ENCODE data around the gene PIH1D1. TPM values are rescaled to one million over a fixed set of nuclear protein-coding genes. Genes with fewer than 3 reads are reported as not detected.
"Not testable (repeated sequence)": the region's sequence is repeated elsewhere in the genome, so short reads cannot be mapped to it uniquely, and the experiment has no call there.

The PIH1D1 gene
- total RNA-seq, 1 experiment from 2014 or later = 153 TPM

DNA sequence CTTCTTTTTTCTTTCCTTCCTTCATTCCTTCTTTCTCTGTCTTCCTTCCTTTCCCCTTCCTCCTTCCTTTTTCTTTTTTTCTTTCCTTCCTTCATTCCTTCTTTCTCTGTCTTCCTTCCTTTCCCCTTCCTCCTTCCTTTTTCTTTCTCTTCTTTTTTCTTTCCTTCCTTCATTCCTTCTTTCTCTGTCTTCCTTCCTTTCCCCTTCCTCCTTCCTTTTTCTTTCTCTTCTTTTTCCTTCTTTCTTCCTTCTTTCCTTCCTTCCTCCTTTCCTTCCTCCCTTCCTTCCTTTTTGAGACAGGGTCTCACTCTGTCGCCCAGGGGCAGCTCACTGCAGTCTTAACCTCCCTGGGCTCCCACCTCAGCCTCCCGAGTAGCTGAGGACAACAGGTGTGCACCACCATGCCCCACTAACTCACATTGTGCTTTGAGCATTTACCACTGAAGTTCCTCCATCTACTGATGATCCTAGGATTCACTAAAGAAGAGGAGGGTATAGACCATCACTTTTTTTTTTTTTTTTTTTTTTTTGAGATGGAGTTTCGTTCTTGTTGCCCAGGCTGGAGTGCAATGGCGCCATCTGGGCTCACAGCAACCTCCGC, 7.4 kb downstream of the PIH1D1 start:
- Mint-ChIP-seq H3K27me3 (ENCODE audit: low read depth) (peaks cover 32% of the 10 kb centered on the region), H3K36me3 (peaks cover 15% of the 10 kb centered on the region), H3K4me3 (peak overlapping the region; percentile 63), H3K27ac (peak overlapping the region; percentile 87), H3K4me1 (peaks cover 37% of the 10 kb centered on the region)
- not testable (repeated sequence) for ATAC-seq; H3K9me3 Mint-ChIP-seq; DNase-seq (ENCODE audit: low spot score)
- ChIA-PET POLR2A (interaction anchor here (0.7 kb wide), 1 partner anchor 53 kb away, joined by 5 read pairs; no protein-coding TSS in a partner anchor), CTCF (interaction anchor here (0.6 to 2.7 kb wide), 12 partner anchors 9 to 1921 kb away, joined by 3 to 20 read pairs (median 5); partner anchors contain the start of genes ALDH16A1 and DKKL1)
- TF ChIP-seq, protein P1, sequence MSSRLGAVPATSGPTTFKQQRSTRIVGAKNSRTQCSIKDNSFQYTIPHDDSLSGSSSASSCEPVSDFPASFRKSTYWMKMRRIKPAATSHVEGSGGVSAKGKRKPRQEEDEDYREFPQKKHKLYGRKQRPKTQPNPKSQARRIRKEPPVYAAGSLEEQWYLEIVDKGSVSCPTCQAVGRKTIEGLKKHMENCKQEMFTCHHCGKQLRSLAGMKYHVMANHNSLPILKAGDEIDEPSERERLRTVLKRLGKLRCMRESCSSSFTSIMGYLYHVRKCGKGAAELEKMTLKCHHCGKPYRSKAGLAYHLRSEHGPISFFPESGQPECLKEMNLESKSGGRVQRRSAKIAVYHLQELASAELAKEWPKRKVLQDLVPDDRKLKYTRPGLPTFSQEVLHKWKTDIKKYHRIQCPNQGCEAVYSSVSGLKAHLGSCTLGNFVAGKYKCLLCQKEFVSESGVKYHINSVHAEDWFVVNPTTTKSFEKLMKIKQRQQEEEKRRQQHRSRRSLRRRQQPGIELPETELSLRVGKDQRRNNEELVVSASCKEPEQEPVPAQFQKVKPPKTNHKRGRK (CRISPR knock-in tag; IDR thresholded peaks at IDR 0.05; ENCODE audit: borderline replicate concordance) = 0 out of 2 replicates have a peak, but pooled peaks have one; percentile 23

DNA sequence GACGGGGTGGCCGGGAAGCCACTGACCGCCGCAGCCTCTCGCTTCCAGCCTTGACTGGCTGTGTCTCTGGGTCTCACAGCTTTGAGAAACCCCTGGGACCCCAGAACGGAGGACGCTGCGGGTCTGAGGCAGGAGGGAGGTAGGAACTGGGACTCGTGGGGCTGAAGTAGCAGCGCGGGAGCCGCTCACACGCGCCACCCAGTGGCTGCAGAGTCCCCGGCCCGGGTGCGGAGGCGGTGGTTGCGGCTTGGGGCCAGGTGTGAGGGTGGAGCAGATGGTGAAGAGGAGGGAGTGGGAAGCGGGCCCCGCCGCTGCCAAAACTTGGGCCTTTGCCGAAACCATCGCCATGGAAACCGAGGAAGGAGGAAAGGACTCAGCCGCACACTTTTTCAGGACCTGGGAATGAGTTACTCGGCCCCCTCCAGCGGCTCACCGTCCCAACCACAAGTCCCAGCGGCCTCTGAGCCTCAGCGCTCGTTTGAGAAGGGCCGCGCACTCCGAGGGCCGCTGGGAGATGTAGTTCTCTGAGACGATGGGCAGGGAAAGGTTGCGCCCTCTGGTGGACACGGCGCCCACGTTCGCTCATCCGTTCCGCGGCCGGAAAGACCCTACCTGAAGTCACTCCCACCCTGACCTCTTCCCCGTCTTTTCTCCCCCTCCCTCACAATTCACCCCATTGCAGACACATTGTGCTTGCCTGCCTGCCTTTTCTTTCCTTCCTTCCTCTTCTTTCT, 8.1 kb downstream of the PIH1D1 start:
- Mint-ChIP-seq H3K4me3 (peak overlapping the region; percentile 63), H3K36me3 (peaks cover 9% of the 10 kb centered on the region), H3K27ac (no peak overlapping the region), H3K9me3 (no peaks in the 10 kb centered on the region), H3K4me1 (peaks cover 35% of the 10 kb centered on the region), H3K27me3 (ENCODE audit: low read depth) (peaks cover 39% of the 10 kb centered on the region)
- ATAC-seq = peak; percentile 43
- ChIA-PET POLR2A (interaction anchor here (1.1 to 1.5 kb wide), 3 partner anchors 8 to 17 kb away, joined by 3 read pairs; partner anchors contain the start of gene PIH1D1), CTCF (interaction anchor here (0.6 to 2.8 kb wide), 28 partner anchors 9 to 143 kb away, joined by 3 to 34 read pairs (median 8); partner anchors contain the start of genes ALDH16A1, DKKL1, GFY and PIH1D1)
- DNase-seq (ENCODE audit: low spot score) = peak; percentile 97
- TF ChIP-seq, protein P2, sequence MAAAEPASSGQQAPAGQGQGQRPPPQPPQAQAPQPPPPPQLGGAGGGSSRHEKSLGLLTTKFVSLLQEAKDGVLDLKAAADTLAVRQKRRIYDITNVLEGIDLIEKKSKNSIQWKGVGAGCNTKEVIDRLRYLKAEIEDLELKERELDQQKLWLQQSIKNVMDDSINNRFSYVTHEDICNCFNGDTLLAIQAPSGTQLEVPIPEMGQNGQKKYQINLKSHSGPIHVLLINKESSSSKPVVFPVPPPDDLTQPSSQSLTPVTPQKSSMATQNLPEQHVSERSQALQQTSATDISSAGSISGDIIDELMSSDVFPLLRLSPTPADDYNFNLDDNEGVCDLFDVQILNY (CRISPR knock-in tag; IDR thresholded peaks at IDR 0.05) = 0 out of 2 replicates have a peak, but pooled peaks have one; percentile 49
- TF ChIP-seq, protein P3, sequence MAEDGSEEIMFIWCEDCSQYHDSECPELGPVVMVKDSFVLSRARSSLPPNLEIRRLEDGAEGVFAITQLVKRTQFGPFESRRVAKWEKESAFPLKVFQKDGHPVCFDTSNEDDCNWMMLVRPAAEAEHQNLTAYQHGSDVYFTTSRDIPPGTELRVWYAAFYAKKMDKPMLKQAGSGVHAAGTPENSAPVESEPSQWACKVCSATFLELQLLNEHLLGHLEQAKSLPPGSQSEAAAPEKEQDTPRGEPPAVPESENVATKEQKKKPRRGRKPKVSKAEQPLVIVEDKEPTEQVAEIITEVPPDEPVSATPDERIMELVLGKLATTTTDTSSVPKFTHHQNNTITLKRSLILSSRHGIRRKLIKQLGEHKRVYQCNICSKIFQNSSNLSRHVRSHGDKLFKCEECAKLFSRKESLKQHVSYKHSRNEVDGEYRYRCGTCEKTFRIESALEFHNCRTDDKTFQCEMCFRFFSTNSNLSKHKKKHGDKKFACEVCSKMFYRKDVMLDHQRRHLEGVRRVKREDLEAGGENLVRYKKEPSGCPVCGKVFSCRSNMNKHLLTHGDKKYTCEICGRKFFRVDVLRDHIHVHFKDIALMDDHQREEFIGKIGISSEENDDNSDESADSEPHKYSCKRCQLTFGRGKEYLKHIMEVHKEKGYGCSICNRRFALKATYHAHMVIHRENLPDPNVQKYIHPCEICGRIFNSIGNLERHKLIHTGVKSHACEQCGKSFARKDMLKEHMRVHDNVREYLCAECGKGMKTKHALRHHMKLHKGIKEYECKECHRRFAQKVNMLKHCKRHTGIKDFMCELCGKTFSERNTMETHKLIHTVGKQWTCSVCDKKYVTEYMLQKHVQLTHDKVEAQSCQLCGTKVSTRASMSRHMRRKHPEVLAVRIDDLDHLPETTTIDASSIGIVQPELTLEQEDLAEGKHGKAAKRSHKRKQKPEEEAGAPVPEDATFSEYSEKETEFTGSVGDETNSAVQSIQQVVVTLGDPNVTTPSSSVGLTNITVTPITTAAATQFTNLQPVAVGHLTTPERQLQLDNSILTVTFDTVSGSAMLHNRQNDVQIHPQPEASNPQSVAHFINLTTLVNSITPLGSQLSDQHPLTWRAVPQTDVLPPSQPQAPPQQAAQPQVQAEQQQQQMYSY (CRISPR knock-in tag; IDR thresholded peaks at IDR 0.05) = peak; percentile 49; the same call in 1 of the 2 replicates
- TF ChIP-seq ZNF671 (CRISPR knock-in tag; IDR thresholded peaks at IDR 0.05) = 0 out of 2 replicates have a peak, but pooled peaks have one; percentile 53
- TF ChIP-seq, protein P1 (CRISPR knock-in tag; IDR thresholded peaks at IDR 0.05; ENCODE audit: borderline replicate concordance) = 0 out of 2 replicates have a peak, but pooled peaks have one; percentile 86
- TF ChIP-seq, protein P4, sequence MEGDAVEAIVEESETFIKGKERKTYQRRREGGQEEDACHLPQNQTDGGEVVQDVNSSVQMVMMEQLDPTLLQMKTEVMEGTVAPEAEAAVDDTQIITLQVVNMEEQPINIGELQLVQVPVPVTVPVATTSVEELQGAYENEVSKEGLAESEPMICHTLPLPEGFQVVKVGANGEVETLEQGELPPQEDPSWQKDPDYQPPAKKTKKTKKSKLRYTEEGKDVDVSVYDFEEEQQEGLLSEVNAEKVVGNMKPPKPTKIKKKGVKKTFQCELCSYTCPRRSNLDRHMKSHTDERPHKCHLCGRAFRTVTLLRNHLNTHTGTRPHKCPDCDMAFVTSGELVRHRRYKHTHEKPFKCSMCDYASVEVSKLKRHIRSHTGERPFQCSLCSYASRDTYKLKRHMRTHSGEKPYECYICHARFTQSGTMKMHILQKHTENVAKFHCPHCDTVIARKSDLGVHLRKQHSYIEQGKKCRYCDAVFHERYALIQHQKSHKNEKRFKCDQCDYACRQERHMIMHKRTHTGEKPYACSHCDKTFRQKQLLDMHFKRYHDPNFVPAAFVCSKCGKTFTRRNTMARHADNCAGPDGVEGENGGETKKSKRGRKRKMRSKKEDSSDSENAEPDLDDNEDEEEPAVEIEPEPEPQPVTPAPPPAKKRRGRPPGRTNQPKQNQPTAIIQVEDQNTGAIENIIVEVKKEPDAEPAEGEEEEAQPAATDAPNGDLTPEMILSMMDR (IDR thresholded peaks at IDR 0.05) = peak; percentile 79
- TF ChIP-seq SP1 (CRISPR knock-in tag; conservative IDR thresholded peaks at IDR 0.05) = peak; percentile 74
- no peak for TF ChIP-seq PRRX2 (CRISPR knock-in tag; IDR thresholded peaks at IDR 0.05)
- 0 out of 2 replicates have a peak, but pooled peaks have one; percentile 23 for TF ChIP-seq NFATC4 (CRISPR knock-in tag; IDR thresholded peaks at IDR 0.05)
- TF ChIP-seq, protein P5, sequence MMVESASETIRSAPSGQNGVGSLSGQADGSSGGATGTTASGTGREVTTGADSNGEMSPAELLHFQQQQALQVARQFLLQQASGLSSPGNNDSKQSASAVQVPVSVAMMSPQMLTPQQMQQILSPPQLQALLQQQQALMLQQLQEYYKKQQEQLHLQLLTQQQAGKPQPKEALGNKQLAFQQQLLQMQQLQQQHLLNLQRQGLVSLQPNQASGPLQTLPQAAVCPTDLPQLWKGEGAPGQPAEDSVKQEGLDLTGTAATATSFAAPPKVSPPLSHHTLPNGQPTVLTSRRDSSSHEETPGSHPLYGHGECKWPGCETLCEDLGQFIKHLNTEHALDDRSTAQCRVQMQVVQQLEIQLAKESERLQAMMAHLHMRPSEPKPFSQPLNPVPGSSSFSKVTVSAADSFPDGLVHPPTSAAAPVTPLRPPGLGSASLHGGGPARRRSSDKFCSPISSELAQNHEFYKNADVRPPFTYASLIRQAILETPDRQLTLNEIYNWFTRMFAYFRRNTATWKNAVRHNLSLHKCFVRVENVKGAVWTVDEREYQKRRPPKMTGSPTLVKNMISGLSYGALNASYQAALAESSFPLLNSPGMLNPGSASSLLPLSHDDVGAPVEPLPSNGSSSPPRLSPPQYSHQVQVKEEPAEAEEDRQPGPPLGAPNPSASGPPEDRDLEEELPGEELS (CRISPR knock-in tag; IDR thresholded peaks at IDR 0.05) = no peak
- peak; percentile 3 for TF ChIP-seq TEAD1 (CRISPR knock-in tag; IDR thresholded peaks at IDR 0.05)
- TF ChIP-seq, protein P6, sequence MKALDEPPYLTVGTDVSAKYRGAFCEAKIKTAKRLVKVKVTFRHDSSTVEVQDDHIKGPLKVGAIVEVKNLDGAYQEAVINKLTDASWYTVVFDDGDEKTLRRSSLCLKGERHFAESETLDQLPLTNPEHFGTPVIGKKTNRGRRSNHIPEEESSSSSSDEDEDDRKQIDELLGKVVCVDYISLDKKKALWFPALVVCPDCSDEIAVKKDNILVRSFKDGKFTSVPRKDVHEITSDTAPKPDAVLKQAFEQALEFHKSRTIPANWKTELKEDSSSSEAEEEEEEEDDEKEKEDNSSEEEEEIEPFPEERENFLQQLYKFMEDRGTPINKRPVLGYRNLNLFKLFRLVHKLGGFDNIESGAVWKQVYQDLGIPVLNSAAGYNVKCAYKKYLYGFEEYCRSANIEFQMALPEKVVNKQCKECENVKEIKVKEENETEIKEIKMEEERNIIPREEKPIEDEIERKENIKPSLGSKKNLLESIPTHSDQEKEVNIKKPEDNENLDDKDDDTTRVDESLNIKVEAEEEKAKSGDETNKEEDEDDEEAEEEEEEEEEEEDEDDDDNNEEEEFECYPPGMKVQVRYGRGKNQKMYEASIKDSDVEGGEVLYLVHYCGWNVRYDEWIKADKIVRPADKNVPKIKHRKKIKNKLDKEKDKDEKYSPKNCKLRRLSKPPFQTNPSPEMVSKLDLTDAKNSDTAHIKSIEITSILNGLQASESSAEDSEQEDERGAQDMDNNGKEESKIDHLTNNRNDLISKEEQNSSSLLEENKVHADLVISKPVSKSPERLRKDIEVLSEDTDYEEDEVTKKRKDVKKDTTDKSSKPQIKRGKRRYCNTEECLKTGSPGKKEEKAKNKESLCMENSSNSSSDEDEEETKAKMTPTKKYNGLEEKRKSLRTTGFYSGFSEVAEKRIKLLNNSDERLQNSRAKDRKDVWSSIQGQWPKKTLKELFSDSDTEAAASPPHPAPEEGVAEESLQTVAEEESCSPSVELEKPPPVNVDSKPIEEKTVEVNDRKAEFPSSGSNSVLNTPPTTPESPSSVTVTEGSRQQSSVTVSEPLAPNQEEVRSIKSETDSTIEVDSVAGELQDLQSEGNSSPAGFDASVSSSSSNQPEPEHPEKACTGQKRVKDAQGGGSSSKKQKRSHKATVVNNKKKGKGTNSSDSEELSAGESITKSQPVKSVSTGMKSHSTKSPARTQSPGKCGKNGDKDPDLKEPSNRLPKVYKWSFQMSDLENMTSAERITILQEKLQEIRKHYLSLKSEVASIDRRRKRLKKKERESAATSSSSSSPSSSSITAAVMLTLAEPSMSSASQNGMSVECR (CRISPR knock-in tag; IDR thresholded peaks at IDR 0.05; ENCODE audit: borderline replicate concordance) = no peak
- TF ChIP-seq FOXK1 (CRISPR knock-in tag; IDR thresholded peaks at IDR 0.05) = 0 out of 2 replicates have a peak, but pooled peaks have one; percentile 45
- no peak for TF ChIP-seq GRHL2 (CRISPR knock-in tag; IDR thresholded peaks at IDR 0.05; ENCODE audit: insufficient replicate concordance, severe bottlenecking)
- TF ChIP-seq ETV6 (CRISPR knock-in tag; IDR thresholded peaks at IDR 0.05) = peak; percentile 44; the same call in 1 of the 2 replicates
